Gastroesophageal sphincter (tissue), 3 donors: ENCODE measurements around the gene RNF187.
"Not testable (repeated sequence)": the region's sequence is repeated elsewhere in the genome, so short reads cannot be mapped to it uniquely, and the experiment has no call there.

Source experiments
- EP300 ChIP-seq: sonication (generic); formaldehyde crosslinking; IDR thresholded peaks from one replicate; pipeline ENCODE4 v1.6.1; 2017; ENCODE audit warnings: antibody characterized with exemption, mild to moderate bottlenecking
- POLR2A ChIP-seq, 2 donors: fragments of 450-650 bp; IDR thresholded peaks; one replicate each; pipeline ENCODE4 v1.6.1; 2017; ENCODE audit warnings: antibody characterized with exemption in 2 of 2, mild to moderate bottlenecking in 2 of 2, moderate library complexity in 1 of 2
- TF ChIP-seq, protein P1 (sequence below), 4 experiments: fragments of 200-600 bp in 2 of 4; fragments of 450-650 bp in 2 of 4; sonication (generic) in 1 of 4; IDR thresholded peaks; one replicate each; pipeline ENCODE4 v1.5.1; 2017 to 2019; ENCODE audit warnings: antibody characterized with exemption in 4 of 4, mild to moderate bottlenecking in 2 of 4, moderate library complexity in 2 of 4

DNA sequence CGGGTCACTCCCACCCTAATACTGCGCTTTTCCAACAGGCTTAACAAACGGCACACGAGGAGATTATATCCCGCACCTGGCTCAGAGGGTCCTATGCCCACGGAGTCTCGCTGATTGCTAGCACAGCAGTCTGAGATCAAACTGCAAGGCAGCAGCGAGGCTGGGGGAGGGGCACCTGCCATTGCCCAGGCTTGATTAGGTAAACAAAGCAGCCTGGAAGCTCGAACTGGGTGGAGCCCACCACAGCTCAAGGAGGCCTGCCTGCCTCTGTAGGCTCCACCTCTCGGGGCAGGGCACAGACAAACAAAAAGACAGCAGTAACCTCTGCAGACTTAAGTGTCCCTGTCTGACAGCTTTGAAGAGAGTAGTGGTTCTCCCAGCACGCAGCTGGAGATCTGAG lies 18.8 kb downstream of the RNF187 start:
- not testable (repeated sequence) for TF ChIP-seq POLR2A (IDR thresholded peaks at IDR 0.05); EP300
- TF ChIP-seq, protein P1, sequence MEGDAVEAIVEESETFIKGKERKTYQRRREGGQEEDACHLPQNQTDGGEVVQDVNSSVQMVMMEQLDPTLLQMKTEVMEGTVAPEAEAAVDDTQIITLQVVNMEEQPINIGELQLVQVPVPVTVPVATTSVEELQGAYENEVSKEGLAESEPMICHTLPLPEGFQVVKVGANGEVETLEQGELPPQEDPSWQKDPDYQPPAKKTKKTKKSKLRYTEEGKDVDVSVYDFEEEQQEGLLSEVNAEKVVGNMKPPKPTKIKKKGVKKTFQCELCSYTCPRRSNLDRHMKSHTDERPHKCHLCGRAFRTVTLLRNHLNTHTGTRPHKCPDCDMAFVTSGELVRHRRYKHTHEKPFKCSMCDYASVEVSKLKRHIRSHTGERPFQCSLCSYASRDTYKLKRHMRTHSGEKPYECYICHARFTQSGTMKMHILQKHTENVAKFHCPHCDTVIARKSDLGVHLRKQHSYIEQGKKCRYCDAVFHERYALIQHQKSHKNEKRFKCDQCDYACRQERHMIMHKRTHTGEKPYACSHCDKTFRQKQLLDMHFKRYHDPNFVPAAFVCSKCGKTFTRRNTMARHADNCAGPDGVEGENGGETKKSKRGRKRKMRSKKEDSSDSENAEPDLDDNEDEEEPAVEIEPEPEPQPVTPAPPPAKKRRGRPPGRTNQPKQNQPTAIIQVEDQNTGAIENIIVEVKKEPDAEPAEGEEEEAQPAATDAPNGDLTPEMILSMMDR (IDR thresholded peaks at IDR 0.05), result not testable (repeated sequence)
